WTC11 (cell line): ENCODE results near the gene SCD.

Experiments
- RELA ChIP-seq: sonication (generic); formaldehyde crosslinking; IDR thresholded peaks from 2 replicates; pipeline ENCODE4 v1.8.1; 2022; ENCODE audit warnings: missing genetic modification reagents, mild to moderate bottlenecking, borderline replicate concordance
- ZSCAN18 ChIP-seq: fragments of 250-450 bp; sonication (Bioruptor Pico); IDR thresholded peaks from 2 replicates; pipeline ENCODE4 v2.1.2; 2022; ENCODE audit warnings: mild to moderate bottlenecking, moderate library complexity

GRCh38 chr10:100347568-100348195, 649 bp downstream of the SCD start:
- TF ChIP-seq RELA (no peak), ZSCAN18 (CRISPR knock-in tag) (no peak)
